Vagina (tissue), 2 donors: Measurements from ENCODE around the gene WWTR1.

Experiments used
- POLR2A ChIP-seq, 2 donors: fragments of 450-650 bp; IDR thresholded peaks; one replicate each; pipeline ENCODE4 v1.6.1; 2017; ENCODE audit warnings: antibody characterized with exemption in 2 of 2, mild to moderate bottlenecking in 2 of 2, moderate library complexity in 2 of 2
- POLR2AphosphoS5 ChIP-seq, 2 donors: sonication (generic); formaldehyde crosslinking; IDR thresholded peaks; one replicate each; pipeline ENCODE4 v1.9.0; 2017; ENCODE audit warnings: antibody characterized with exemption in 2 of 2, mild to moderate bottlenecking in 2 of 2, low read depth in 1 of 2; ENCODE audit not compliant: insufficient read depth in 1 of 2
- TF ChIP-seq, protein P1 (sequence below), 3 experiments: fragments of 450-650 bp in 2 of 3; fragments of 200-600 bp in 1 of 3; sonication (generic) in 1 of 3; IDR thresholded peaks; one replicate each; pipeline ENCODE4 v1.5.1; 2017 to 2019; ENCODE audit warnings: antibody characterized with exemption in 3 of 3, mild to moderate bottlenecking in 2 of 3, moderate library complexity in 2 of 3

DNA sequence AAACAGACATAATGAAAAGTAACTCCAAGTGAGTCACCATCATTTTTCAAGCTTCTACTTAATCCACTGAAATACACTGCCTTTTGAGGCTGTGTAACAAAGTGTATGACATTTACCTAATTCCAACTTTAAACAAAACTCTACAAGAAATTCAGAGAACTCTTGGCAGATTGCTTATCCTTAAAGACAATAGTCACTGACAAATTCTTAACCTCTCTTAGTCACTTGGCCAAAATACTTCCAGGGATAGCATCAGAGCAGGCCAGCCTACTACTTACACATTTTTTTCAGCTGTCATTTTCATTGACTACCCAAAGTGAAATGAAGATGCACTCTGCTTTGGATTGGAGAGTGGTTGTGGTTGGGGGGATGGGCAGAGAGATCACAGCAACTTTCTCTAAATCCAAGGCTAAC, 3.6 kb downstream of the WWTR1 start:
- peak in 1 of 2 donors; percentile 12 for TF ChIP-seq POLR2AphosphoS5 (IDR thresholded peaks at IDR 0.05; ENCODE audit: insufficient read depth in 1 of 2, low read depth in 1 of 2)
- no peak for TF ChIP-seq POLR2A (IDR thresholded peaks at IDR 0.05)
- TF ChIP-seq, protein P1, sequence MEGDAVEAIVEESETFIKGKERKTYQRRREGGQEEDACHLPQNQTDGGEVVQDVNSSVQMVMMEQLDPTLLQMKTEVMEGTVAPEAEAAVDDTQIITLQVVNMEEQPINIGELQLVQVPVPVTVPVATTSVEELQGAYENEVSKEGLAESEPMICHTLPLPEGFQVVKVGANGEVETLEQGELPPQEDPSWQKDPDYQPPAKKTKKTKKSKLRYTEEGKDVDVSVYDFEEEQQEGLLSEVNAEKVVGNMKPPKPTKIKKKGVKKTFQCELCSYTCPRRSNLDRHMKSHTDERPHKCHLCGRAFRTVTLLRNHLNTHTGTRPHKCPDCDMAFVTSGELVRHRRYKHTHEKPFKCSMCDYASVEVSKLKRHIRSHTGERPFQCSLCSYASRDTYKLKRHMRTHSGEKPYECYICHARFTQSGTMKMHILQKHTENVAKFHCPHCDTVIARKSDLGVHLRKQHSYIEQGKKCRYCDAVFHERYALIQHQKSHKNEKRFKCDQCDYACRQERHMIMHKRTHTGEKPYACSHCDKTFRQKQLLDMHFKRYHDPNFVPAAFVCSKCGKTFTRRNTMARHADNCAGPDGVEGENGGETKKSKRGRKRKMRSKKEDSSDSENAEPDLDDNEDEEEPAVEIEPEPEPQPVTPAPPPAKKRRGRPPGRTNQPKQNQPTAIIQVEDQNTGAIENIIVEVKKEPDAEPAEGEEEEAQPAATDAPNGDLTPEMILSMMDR (IDR thresholded peaks at IDR 0.05), result no peak
